HuH-7.5 (cell line): ENCODE data around the gene CHD9.
"Not testable (repeated sequence)": the region's sequence is repeated elsewhere in the genome, so short reads cannot be mapped to it uniquely, and the experiment has no call there.

Experiments used
- DNase-seq: peaks from one replicate; pipeline ENCODE4 v3.0.0; 2011; ENCODE audit warnings: low spot score

The CHD9 gene

GRCh38 chr16:53207810-53208752, 153.3 kb downstream of the CHD9 start:
- no peak for DNase-seq

- DNase-seq = no peak
Observed at GRCh38 chr16:53209429-53209828, 154.6 kb downstream of the CHD9 start.

- no peak for DNase-seq
Observed at GRCh38 chr16:53209877-53210276, 155.1 kb downstream of the CHD9 start.

GRCh38 chr16:53211253-53211652, 156.5 kb downstream of the CHD9 start:
- no peak for DNase-seq

- no peak for DNase-seq
Observed at GRCh38 chr16:53212893-53213223, 158.1 kb downstream of the CHD9 start.

- DNase-seq = no peak
Observed at GRCh38 chr16:53213542-53213941, 158.8 kb downstream of the CHD9 start.

- DNase-seq = no peak
Observed at GRCh38 chr16:53216798-53217197, 162.0 kb downstream of the CHD9 start.

GRCh38 chr16:53219371-53219770, 164.6 kb downstream of the CHD9 start:
- DNase-seq = no peak

- no peak for DNase-seq
Observed at GRCh38 chr16:53219795-53220454, 165.1 kb downstream of the CHD9 start.

- DNase-seq = no peak
Observed at GRCh38 chr16:53220585-53220984, 165.8 kb downstream of the CHD9 start.

GRCh38 chr16:53224951-53225533, 170.3 kb downstream of the CHD9 start:
- DNase-seq = no peak

- no peak for DNase-seq
Observed at GRCh38 chr16:53232826-53233529, 178.2 kb downstream of the CHD9 start.

- DNase-seq = no peak
Observed at GRCh38 chr16:53234836-53235235, 180.0 kb downstream of the CHD9 start.

GRCh38 chr16:53235851-53236250, 181.1 kb downstream of the CHD9 start:
- no peak for DNase-seq

- DNase-seq = no peak
Observed at GRCh38 chr16:53249331-53249730, 194.5 kb downstream of the CHD9 start.

GRCh38 chr16:53257001-53257400, 202.2 kb downstream of the CHD9 start:
- no peak for DNase-seq

- no peak for DNase-seq
Observed at GRCh38 chr16:53258809-53259208, 204.0 kb downstream of the CHD9 start.

- DNase-seq = no peak
Observed at GRCh38 chr16:53261276-53261675, 206.5 kb downstream of the CHD9 start.

GRCh38 chr16:53262645-53263044, 207.9 kb downstream of the CHD9 start:
- DNase-seq = no peak

GRCh38 chr16:53266156-53266555, 211.4 kb downstream of the CHD9 start:
- no peak for DNase-seq

- DNase-seq = not testable (repeated sequence)
Observed at GRCh38 chr16:53278498-53278897, 223.7 kb downstream of the CHD9 start.

- no peak for DNase-seq
Observed at GRCh38 chr16:53281280-53281679, 226.5 kb downstream of the CHD9 start.
